ENCODE data around the gene CFAP74.
A peak's percentile ranks its signal among the peaks of the same experiment; 100 is the strongest.

Gene CFAP74

GRCh38 chr1:1915911-1916840, 87.4 kb downstream of the CFAP74 start:
- no peak for DNase-seq (ENCODE audit: low spot score)

DNA sequence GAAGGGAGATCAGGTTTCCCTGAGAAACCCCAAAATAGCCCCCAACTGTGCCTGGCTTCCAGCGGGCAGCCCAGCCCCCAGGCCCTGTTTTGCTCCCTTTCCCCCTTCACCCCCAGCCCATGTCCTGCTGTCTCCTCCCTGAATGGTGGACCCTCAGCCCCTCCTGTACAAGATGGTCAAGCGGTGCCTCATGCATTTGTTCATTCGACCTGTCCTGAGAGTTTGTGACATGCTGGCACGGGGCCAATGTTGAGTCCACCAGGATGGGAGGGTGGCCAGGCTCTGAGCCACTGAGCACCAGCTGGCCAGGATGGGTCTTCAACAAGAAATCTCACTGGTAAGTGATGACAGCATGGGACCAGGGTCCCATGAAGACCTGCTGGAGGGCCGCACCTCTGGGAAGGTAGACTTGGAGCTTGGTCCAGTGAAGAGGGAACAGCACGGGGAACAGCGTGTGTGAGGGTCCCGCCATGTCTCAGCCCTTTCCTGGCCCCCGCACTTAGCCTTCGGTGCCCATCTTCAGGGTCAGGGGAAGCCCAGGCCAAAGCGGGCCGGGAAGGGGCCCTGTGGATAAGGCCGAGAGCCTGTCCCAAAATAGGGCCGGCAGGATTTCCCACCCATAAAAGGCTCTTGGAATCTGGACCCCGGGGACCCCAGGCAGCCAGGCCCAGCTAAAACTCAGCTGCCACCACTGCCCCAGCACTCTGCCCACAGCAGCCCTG, 88.5 kb downstream of the CFAP74 start, which contains the start of gene CALML6:
CALML6 (plus strand) TSS at position 290 of the 722 bp plus-strand sequence; CDS start at position 311, 21 bp downstream.
- DNase-seq (ENCODE audit: low spot score), result no peak

DNA sequence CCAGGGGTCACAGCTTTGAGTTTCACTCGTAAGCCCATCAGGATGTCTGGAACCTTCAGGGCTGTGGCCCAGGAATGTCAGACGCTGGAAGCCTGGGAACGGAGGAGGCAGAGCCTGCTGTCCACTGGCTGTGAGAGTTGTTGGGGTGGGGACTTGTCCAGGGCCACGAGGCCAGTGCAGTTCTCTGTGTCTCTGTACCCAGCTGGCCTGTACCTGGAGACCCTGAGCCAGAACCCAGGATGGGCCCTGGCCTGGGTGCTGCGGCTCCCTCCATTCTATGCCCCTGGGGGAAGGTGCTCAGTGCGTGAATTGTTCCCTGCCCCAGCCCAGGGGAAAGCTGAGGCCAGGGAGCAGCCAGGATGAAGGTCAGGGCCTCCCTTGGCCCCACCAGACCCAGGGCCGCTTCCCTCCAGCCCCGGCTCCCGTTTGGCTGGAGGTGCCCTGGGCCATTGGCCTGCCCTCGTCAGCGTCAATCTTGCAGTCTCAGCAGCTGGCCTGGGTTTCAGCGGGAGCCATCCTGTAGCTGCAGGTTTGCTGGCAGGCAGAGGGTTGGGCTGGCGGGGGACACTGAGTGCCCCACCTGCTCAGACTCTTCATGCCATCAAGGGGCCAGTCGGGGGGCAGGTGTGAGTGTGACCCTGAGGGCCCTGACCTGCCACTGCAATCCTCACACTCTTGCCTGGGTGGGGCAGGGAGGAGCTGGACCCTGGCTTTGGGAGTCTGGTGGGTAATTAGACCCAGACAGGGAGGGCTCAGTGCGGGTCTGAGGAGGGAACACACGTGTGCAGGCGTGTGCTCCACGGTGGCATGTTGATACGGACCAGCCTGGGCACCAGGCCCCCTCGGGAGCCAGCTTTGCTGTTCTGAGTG, 89.2 kb downstream of the CFAP74 start:
- no peak for DNase-seq (ENCODE audit: low spot score)

GRCh38 chr1:1911350-1912041, 92.1 kb downstream of the CFAP74 start:
- DNase-seq (ENCODE audit: low spot score), result no peak

- no peak for DNase-seq (ENCODE audit: low spot score)
These were observed 92.8 kb downstream of the CFAP74 start for GRCh38 chr1:1910651-1911331.

DNA sequence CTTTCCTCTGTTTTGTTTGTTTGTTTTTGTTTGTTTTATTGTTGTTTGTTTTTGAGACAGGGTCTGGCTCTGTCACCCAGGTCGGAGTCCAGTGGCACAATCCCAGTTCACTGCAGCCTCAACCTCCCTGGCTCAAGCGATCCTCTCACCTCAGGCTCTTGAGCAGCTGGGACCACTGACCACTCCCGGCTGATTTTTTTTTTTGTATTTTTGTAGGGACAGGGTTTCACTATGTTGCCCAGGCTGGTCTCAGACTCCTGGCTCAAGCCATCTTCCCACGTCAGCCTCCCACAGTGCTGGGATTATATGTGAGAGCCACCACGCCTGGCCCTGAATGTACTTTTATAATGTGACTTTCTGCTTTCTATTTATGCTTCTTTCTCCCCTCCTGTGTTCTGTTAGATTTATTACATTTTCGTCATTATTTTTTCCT, 93.5 kb downstream of the CFAP74 start:
- DNase-seq (ENCODE audit: low spot score), result no peak

DNA sequence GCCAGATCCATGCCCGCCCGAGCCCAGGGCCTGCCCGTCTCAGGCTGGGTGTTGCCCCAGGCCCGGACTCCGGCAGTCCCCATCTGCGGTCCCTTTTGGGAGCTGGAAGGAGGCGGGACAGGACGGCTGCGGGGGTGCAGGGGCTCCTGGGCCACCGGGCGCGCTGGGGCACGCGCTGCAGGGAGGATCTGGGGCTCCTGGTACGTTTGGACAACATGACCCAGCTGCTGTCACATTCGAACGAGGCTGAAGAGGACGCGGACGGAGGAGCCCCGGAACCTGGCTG, 95.1 kb downstream of the CFAP74 start:
- DNase-seq (ENCODE audit: low spot score), result peak; percentile 62

DNA sequence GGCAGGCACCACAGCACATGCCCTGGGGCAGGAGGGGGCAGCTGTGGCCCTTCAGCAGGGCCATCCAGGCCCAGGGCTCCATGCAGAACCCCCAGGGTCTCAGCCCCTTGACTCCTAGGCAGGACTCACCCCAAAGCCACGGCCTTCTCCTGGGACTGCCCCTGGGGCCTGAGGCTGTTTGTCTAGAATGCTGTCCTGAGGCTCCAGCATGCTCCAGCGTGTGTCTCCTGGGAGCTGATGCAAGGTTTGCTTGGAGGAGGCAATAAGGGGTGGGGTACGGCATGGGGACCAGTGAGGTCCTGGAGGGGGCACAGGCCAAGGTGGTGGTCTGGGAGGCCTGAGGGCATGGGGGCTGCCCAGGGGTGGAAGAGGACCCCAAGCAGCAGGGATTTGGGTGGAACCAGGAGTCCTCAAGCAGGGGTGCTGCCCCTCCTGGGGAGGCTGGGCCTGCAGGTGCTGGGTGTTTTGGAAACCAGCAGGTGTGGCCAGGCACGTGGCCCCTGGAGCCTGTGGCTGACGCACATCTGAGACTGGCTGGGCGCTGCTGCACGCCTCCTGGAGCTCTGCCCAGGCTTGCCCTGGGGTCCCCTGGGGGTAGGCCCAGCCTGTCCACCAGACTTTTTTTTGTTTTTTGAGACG, 96.4 kb downstream of the CFAP74 start:
- DNase-seq (ENCODE audit: low spot score), result peak; percentile 47

- peak; percentile 76 for DNase-seq (ENCODE audit: low spot score)
These were observed 97.1 kb downstream of the CFAP74 start for GRCh38 chr1:1906185-1907097.

DNA sequence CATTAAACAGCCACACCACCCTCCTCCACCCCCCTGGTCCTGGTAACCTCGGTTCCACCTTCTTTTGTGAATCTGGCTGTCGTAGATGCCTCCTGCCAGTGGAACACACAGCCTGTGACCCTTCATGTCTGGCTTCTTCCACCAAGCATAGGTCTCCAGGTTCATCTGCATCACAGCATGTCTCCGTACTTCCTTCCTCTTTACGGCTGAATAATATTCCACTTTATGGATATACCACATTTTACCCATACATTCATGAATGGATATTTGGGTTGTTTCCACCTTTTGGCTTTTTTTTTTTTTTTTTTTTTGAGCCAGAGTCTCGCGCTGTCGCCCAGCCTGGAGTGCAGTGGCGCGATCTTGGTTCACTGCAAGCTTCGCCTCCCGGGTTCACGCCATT, 100.4 kb downstream of the CFAP74 start:
- no peak for DNase-seq (ENCODE audit: low spot score)

GRCh38 chr1:1901641-1902294, 101.8 kb downstream of the CFAP74 start:
- DNase-seq (ENCODE audit: low spot score), result no peak

DNA sequence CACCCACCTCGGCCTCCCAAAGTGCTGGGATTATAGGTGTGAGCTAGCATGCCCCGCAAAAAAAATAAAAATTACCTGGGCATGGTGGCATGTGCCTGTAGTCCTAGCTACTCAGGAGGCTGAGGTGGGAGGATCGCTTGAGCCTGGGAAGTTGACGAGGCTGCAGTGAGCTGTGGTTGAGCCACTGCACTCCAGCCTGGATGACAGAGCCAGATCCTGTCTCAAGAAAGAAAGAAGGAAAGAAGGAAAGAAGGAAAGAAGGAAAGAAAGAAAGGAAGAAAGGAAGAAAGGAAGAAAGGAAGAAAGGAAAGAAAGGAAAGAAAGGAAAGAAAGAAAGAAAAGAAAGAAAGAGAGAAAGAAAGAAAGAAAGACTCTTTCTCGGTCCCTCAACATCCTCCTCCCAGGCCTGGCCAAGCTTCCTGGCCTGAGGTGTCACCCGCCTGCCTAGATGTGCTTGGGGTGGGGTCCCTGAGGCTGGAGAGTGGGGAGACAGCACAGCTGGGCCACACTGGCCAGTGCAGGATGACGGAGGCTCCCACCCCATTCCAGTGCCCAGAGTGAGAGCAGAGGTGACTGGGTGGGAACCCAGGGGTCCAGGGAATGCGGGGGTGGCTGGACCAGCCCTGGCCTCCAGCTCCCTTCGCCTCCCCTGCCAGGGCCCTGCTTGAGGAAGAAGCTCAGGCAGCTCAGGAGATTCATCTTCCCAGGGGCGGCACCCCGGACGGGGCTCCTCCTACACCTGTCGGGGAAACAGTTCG, 102.5 kb downstream of the CFAP74 start:
- no peak for DNase-seq (ENCODE audit: low spot score)

- no peak for DNase-seq (ENCODE audit: low spot score)
These were observed 103.6 kb downstream of the CFAP74 start for GRCh38 chr1:1899967-1900327.

DNA sequence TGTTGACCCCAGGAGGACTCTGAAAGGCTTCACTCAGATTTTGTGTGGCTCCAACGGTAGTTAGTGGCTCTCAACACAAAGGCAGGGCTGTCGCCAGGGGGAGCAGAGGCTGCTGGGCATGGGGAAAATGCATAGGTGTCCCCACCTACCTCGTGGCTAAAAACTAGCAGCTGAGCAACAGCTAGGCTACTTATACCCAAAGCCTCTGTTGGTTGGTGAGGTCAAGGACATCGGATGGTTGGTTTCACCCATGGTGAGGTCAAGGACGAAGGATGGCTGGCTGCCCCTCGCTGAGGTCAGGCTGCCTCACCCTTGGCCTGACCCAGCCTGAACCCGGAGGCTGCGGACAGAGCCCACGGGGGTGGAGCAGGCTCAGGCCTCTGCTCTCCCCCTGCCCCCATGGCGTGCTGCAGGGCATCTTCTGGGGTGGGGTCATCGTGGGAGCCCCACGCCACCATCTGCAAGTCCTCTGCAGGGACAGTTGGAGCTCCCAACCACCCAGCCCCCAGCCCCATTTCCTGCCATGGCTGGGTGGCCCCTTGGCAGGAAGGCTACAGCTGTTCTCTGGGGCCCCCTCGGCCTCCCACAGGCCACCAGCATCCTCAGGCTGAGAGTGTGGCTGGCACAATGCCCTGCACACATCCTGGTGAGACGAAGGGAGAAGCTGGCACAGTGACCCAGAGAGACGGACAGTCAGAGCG, 104.2 kb downstream of the CFAP74 start:
- peak; percentile 58 for DNase-seq (ENCODE audit: low spot score)

- DNase-seq (ENCODE audit: low spot score), result no peak
These were observed 105.2 kb downstream of the CFAP74 start for GRCh38 chr1:1898246-1898933.

- DNase-seq (ENCODE audit: low spot score), result peak; percentile 69
These were observed 107.9 kb downstream of the CFAP74 start for GRCh38 chr1:1895456-1896336.
